Endodermal cell (in vitro differentiated cells): ENCODE results near the gene OR52M1. TPM values are rescaled to one million over a fixed set of nuclear protein-coding genes. Genes with fewer than 3 reads are reported as not detected.

Experiments used
- DNase-seq: peaks from one replicate; pipeline ENCODE4 v3.0.0-alpha.2; 2017
- H3K27ac ChIP-seq: 2 replicates; pipeline ENCODE4 v1.5.1; 2013; ENCODE audit warnings: mild to moderate bottlenecking, low read depth, low read length, moderate library complexity
- H3K27me3 ChIP-seq: 2 replicates; pipeline ENCODE4 v1.6.1; 2013; ENCODE audit warnings: mild to moderate bottlenecking, low read length, moderate library complexity; ENCODE audit not compliant: insufficient read depth, control insufficient read depth, poor library complexity, severe bottlenecking
- H3K36me3 ChIP-seq: 2 replicates; pipeline ENCODE4 v1.7.0; 2013; ENCODE audit warnings: mild to moderate bottlenecking, low read length, moderate library complexity; ENCODE audit not compliant: control insufficient read depth, insufficient read depth
- H3K4me1 ChIP-seq: one replicate; pipeline ENCODE4 v1.7.0; 2013; ENCODE audit warnings: low read length; ENCODE audit not compliant: control insufficient read depth, insufficient read depth
- H3K4me3 ChIP-seq: 2 replicates; pipeline ENCODE4 v1.5.1; 2013; ENCODE audit warnings: mild to moderate bottlenecking, low read length, moderate library complexity
- H3K9ac ChIP-seq: 2 replicates; pipeline ENCODE4 v1.6.1; 2013; ENCODE audit warnings: mild to moderate bottlenecking, low read length, moderate library complexity; ENCODE audit not compliant: poor library complexity, severe bottlenecking; ENCODE audit errors: extremely low read depth
- H3K9me3 ChIP-seq: 2 replicates; pipeline ENCODE4 v1.6.1; 2013; ENCODE audit warnings: mild to moderate bottlenecking, low read length, moderate library complexity; ENCODE audit not compliant: control insufficient read depth
- H3K27ac Mint-ChIP-seq: 2 replicates; pipeline ENCODE4 v1.8.0; 2020; ENCODE audit warnings: mixed read lengths
- H3K27me3 Mint-ChIP-seq: 2 replicates; pipeline ENCODE4 v1.8.0; 2021; ENCODE audit warnings: mild to moderate bottlenecking, mixed read lengths; ENCODE audit not compliant: insufficient read depth
- H3K36me3 Mint-ChIP-seq: 2 replicates; pipeline ENCODE4 v1.8.0; 2020; ENCODE audit warnings: low read depth, mixed read lengths
- H3K4me1 Mint-ChIP-seq: 2 replicates; pipeline ENCODE4 v1.8.0; 2020; ENCODE audit warnings: mixed read lengths
- H3K4me3 Mint-ChIP-seq: 2 replicates; pipeline ENCODE4 v1.8.0; 2020; ENCODE audit warnings: mild to moderate bottlenecking, moderate library complexity, mixed read lengths
- H3K9me3 Mint-ChIP-seq: 2 replicates; pipeline ENCODE4 v1.8.0; 2020; ENCODE audit warnings: mild to moderate bottlenecking, mixed read lengths
- WGBS, 2 experiments: methylation state at CpG; one replicate each; pipeline versions ENCODE4 v1.1.5 to v1.1.7; 2013; ENCODE audit warnings: missing lambda C conversion rate in 2 of 2, mixed read lengths in 1 of 2; ENCODE audit not compliant: insufficient coverage in 1 of 2, insufficient read length in 1 of 2; 5-methylcytosine and 5-hydroxymethylcytosine counted together
- total RNA-seq, 2 donors: library from RNA; stranded (reverse); fragmentation: NEBNext Ultra II Directional in 1 of 2; extraction: Animal tissue kit (Norgen Biotek cat#: 25700) in 1 of 2; gene quantifications; 2 replicates in 1 of 2; 3 replicates in 1 of 2; pipeline ENCODE4 v1.2.1, GENCODE V29; 2021
- TF ChIP-seq, protein P1 (sequence below): fragments of 200-600 bp; sonication (generic); conservative IDR thresholded peaks from 2 replicates; pipeline ENCODE4 v1.5.0; 2021; ENCODE audit warnings: antibody characterized with exemption, mild to moderate bottlenecking

Gene OR52M1
- total RNA-seq, 2 donors from 2014 or later, result not detected

DNA sequence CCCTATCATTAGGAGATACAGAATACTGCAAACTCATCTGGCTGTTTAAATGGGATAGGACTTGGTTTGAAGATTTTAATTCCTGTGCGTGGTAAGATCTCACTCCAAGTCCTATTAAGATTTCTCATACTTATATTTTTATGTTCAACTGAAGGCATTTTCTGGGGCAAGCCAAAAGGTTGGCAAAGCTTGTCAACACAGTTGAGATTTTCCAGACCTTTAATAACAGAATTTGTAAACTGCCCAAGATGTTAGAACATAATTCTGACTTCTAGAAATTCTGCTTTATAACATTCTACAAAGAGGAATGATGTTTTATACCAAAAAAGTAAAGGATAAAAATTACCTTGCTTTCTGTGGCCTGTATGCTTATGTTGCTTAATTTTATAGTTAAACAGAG lies 30.8 kb upstream of the OR52M1 start:
- Mint-ChIP-seq H3K36me3 (no peaks in the 10 kb centered on the region), H3K9me3 (no peaks in the 10 kb centered on the region), H3K4me3 (no peak overlapping the region), H3K4me1 (no peaks in the 10 kb centered on the region), H3K27me3 (no peaks in the 10 kb centered on the region), H3K27ac (no peak overlapping the region)
- Histone ChIP-seq H3K36me3 (no peaks in the 10 kb centered on the region), H3K4me3 (no peak overlapping the region), H3K4me1 (no peaks in the 10 kb centered on the region), H3K9me3 (no peaks in the 10 kb centered on the region), H3K27me3 (peaks cover 2% of the 10 kb centered on the region), H3K9ac (no peak overlapping the region), H3K27ac (no peak overlapping the region)
- no peak for DNase-seq
- 100% methylated on average over 1 of the region's 1 CpG; no CpG with 5 or more reads in 1 of the 2 experiments for WGBS, 2 experiments
- TF ChIP-seq, protein P1, sequence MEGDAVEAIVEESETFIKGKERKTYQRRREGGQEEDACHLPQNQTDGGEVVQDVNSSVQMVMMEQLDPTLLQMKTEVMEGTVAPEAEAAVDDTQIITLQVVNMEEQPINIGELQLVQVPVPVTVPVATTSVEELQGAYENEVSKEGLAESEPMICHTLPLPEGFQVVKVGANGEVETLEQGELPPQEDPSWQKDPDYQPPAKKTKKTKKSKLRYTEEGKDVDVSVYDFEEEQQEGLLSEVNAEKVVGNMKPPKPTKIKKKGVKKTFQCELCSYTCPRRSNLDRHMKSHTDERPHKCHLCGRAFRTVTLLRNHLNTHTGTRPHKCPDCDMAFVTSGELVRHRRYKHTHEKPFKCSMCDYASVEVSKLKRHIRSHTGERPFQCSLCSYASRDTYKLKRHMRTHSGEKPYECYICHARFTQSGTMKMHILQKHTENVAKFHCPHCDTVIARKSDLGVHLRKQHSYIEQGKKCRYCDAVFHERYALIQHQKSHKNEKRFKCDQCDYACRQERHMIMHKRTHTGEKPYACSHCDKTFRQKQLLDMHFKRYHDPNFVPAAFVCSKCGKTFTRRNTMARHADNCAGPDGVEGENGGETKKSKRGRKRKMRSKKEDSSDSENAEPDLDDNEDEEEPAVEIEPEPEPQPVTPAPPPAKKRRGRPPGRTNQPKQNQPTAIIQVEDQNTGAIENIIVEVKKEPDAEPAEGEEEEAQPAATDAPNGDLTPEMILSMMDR, result no peak

DNA sequence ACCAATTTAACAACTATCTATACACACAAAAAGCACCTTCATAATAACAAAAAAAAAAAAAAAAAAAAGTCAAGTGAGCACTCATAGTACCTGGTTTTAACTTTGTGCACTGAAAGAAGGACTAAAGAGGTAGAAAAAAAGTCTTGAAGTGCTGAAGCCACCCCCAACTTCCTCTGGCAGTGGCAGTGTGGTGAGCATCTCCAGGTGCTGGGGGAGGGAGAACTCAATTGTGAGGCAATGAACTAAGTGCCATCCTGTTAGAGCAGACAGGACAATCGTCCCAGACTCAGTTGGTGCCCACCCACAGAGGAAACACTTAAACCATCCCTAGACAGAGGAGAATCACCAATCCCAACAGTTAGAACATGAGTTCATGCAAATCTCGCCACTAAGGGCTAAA lies 22.7 kb upstream of the OR52M1 start:
- TF ChIP-seq, protein P1, result no peak
- no peaks in the 10 kb centered on the region for H3K36me3 Mint-ChIP-seq
- no peaks in the 10 kb centered on the region for H3K9me3 Mint-ChIP-seq
- H3K4me1 Mint-ChIP-seq, result no peaks in the 10 kb centered on the region
- Histone ChIP-seq H3K9ac (no peak overlapping the region), H3K9me3 (no peaks in the 10 kb centered on the region), H3K4me3 (no peak overlapping the region), H3K27me3 (no peaks in the 10 kb centered on the region), H3K4me1 (no peaks in the 10 kb centered on the region), H3K27ac (no peak overlapping the region), H3K36me3 (no peaks in the 10 kb centered on the region)
- no peaks in the 10 kb centered on the region for H3K27me3 Mint-ChIP-seq
- no peak overlapping the region for H3K4me3 Mint-ChIP-seq
- DNase-seq, result no peak
- H3K27ac Mint-ChIP-seq, result no peak overlapping the region
- WGBS, 2 experiments, result 66 to 67% methylated on average over 1 to 2 of the region's 2 CpGs

DNA sequence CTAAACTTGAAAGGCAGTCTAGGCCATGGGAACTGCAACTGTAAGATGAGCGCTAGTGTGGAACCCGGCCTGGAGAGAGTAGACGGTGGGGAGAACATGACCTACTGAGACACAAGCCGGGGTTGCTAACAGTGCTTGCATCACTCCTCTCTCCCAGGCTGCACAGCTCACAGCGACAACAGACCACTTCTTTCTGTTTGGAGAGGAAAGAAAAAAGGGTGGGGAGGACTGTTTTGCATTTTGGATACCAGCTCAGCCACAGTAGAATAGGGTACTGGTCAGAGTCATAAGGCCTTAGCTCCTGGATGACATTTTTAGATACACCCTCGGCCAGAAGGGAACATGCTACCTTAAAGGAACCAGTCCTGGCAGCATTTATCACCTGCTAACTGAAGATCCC lies 22.2 kb upstream of the OR52M1 start:
- DNase-seq, result no peak
- Mint-ChIP-seq H3K4me1 (no peaks in the 10 kb centered on the region), H3K27me3 (no peaks in the 10 kb centered on the region), H3K36me3 (no peaks in the 10 kb centered on the region), H3K9me3 (no peaks in the 10 kb centered on the region), H3K4me3 (no peak overlapping the region), H3K27ac (no peak overlapping the region)
- no peaks in the 10 kb centered on the region for H3K27me3 ChIP-seq
- TF ChIP-seq, protein P1, result no peak
- H3K27ac ChIP-seq, result no peak overlapping the region
- H3K9ac ChIP-seq, result no peak overlapping the region
- WGBS, 2 experiments, result 89 to 92% methylated on average over 1 to 6 of the region's 6 CpGs
- no peaks in the 10 kb centered on the region for H3K36me3 ChIP-seq
- H3K4me1 ChIP-seq, result no peaks in the 10 kb centered on the region
- H3K4me3 ChIP-seq, result no peak overlapping the region
- H3K9me3 ChIP-seq, result no peaks in the 10 kb centered on the region
